CD14-positive monocyte (primary cell): ENCODE results near the gene SARS1. TPM values are rescaled to one million over a fixed set of nuclear protein-coding genes. Genes with fewer than 3 reads are reported as not detected.

Experiments used
- DNase-seq, 3 donors: peaks; one replicate each; pipeline ENCODE4 v3.0.0-alpha.2; 2011 to 2022
- H2AFZ ChIP-seq: 2 replicates; pipeline ENCODE4 v1.6.0; 2012; ENCODE audit warnings: mild to moderate bottlenecking, low read depth, low read length, inconsistent platforms; ENCODE audit not compliant: insufficient read depth, poor library complexity, severe bottlenecking
- H3K27ac ChIP-seq, 2 donors: 1 replicate in 1 of 2; 2 replicates in 1 of 2; pipeline ENCODE4 v1.5.1; 2012 to 2013; ENCODE audit warnings: low read length in 2 of 2, control low read depth in 1 of 2, inconsistent platforms in 1 of 2, low read depth in 1 of 2, mild to moderate bottlenecking in 1 of 2
- H3K27me3 ChIP-seq, 2 donors: one replicate each; pipeline versions ENCODE4 v1.6.0 to v1.6.1; 2011 to 2013; ENCODE audit warnings: low read length in 2 of 2; ENCODE audit not compliant: control insufficient read depth in 2 of 2, insufficient read depth in 2 of 2
- H3K36me3 ChIP-seq, 2 donors: replicated peaks in 1 of 2; 1 replicate in 1 of 2; 2 replicates in 1 of 2; pipeline versions ENCODE4 v1.5.1 to v1.6.1; 2012 to 2013; ENCODE audit warnings: low read length in 2 of 2, control low read depth in 1 of 2, inconsistent platforms in 1 of 2, mild to moderate bottlenecking in 1 of 2; ENCODE audit not compliant: insufficient read depth in 2 of 2, control insufficient read depth in 1 of 2
- H3K4me1 ChIP-seq, 2 donors: 1 replicate in 1 of 2; 2 replicates in 1 of 2; pipeline versions ENCODE4 v1.5.1 to v1.6.1; 2012 to 2013; ENCODE audit warnings: low read length in 2 of 2, control low read depth in 1 of 2, inconsistent platforms in 1 of 2, mild to moderate bottlenecking in 1 of 2, moderate library complexity in 1 of 2; ENCODE audit not compliant: insufficient read depth in 2 of 2, control insufficient read depth in 1 of 2
- H3K4me2 ChIP-seq: replicated peaks from 2 replicates; pipeline ENCODE3; 2012; ENCODE audit warnings: low read length, moderate library complexity, mild to moderate bottlenecking; ENCODE audit not compliant: poor library complexity, severe bottlenecking; ENCODE audit errors: extremely low read depth
- H3K4me3 ChIP-seq, 3 experiments: fragments of 200-600 bp in 1 of 3; sonication (generic) in 1 of 3; replicated peaks in 1 of 3; 1 replicate in 2 of 3; 2 replicates in 1 of 3; pipeline ENCODE4 v1.5.1; 2011 to 2013; ENCODE audit warnings: low read length in 3 of 3, mild to moderate bottlenecking in 3 of 3, control low read depth in 2 of 3, low read depth in 2 of 3, inconsistent platforms in 1 of 3, moderate library complexity in 1 of 3
- H3K79me2 ChIP-seq: 2 replicates; pipeline ENCODE4 v1.6.0; 2012; ENCODE audit warnings: mild to moderate bottlenecking, control low read depth, inconsistent platforms, low read length, moderate library complexity; ENCODE audit not compliant: insufficient read depth
- H3K9ac ChIP-seq: 2 replicates; pipeline ENCODE4 v1.6.0; 2017; ENCODE audit warnings: low read length, mild to moderate bottlenecking; ENCODE audit not compliant: insufficient read depth, poor library complexity, severe bottlenecking
- H3K9me3 ChIP-seq, 2 donors: replicated peaks in 1 of 2; 1 replicate in 1 of 2; 2 replicates in 1 of 2; pipeline versions ENCODE4 v1.5.1 to v1.6.1; 2012 to 2013; ENCODE audit warnings: low read length in 2 of 2, control low read depth in 1 of 2; ENCODE audit not compliant: control insufficient read depth in 1 of 2, insufficient read depth in 1 of 2
- H4K20me1 ChIP-seq: 2 replicates; pipeline ENCODE4 v1.6.0; 2012; ENCODE audit warnings: mild to moderate bottlenecking, low read length, control low read depth, moderate library complexity; ENCODE audit not compliant: insufficient read depth
- H3K27ac Mint-ChIP-seq, 7 donors: one replicate each; pipeline ENCODE4 v1.8.0; 2020; ENCODE audit warnings: mild to moderate bottlenecking in 7 of 7, mixed read lengths in 7 of 7, moderate library complexity in 6 of 7, inconsistent platforms in 2 of 7
- H3K27me3 Mint-ChIP-seq, 3 donors: one replicate each; pipeline ENCODE4 v1.8.0; 2021 to 2022; ENCODE audit warnings: low read depth in 3 of 3, mild to moderate bottlenecking in 3 of 3, mixed read lengths in 3 of 3, moderate library complexity in 3 of 3, inconsistent platforms in 1 of 3
- H3K36me3 Mint-ChIP-seq, 2 donors: one replicate each; pipeline ENCODE4 v1.8.0; 2020; ENCODE audit warnings: mixed read lengths in 2 of 2, inconsistent platforms in 1 of 2, mild to moderate bottlenecking in 1 of 2
- H3K4me1 Mint-ChIP-seq: one replicate; pipeline ENCODE4 v1.8.0; 2020; ENCODE audit warnings: mild to moderate bottlenecking, mixed read lengths
- H3K4me3 Mint-ChIP-seq, 2 donors: one replicate each; pipeline ENCODE4 v1.8.0; 2020; ENCODE audit warnings: mild to moderate bottlenecking in 2 of 2, mixed read lengths in 2 of 2, moderate library complexity in 1 of 2
- H3K9me3 Mint-ChIP-seq, 7 donors: one replicate each; pipeline ENCODE4 v1.8.0; 2020 to 2022; ENCODE audit warnings: mixed read lengths in 7 of 7, mild to moderate bottlenecking in 6 of 7, moderate library complexity in 6 of 7, inconsistent platforms in 2 of 7
- WGBS: methylation state at CpG from one replicate; pipeline ENCODE4 v1.1.5; 2013; ENCODE audit warnings: missing lambda C conversion rate; ENCODE audit not compliant: insufficient coverage; 5-methylcytosine and 5-hydroxymethylcytosine counted together
- intact Hi-C, 2 donors: fragments of 100-400 bp; cut with micrococcal nuclease; formaldehyde crosslinking; loops; one replicate each; pipeline versions ENCODE4 v1.15.0 to v1.15.1; 2023
- polyA plus RNA-seq, 3 donors: library from polyadenylated mRNA; depleted of rRNA in 1 of 3; unstranded in 2 of 3; stranded (reverse) in 1 of 3; fragments of 300-500 nt in 2 of 3; fragments of >200 nt in 1 of 3; fragmentation: Illumina TruSeq in 2 of 3; gene quantifications; 1 replicate in 2 of 3; 2 replicates in 1 of 3; pipeline ENCODE4 v1.2.3, GENCODE V29; 2012 to 2021
- TF ChIP-seq, protein P1 (sequence below): fragments of 200-600 bp; IDR thresholded peaks from one replicate; pipeline ENCODE4 v1.8.0; 2022; ENCODE audit warnings: antibody characterized with exemption, mild to moderate bottlenecking

SARS1 gene
- polyA plus RNA-seq, 3 donors: 70.1 to 107 (median 99.1) TPM

DNA sequence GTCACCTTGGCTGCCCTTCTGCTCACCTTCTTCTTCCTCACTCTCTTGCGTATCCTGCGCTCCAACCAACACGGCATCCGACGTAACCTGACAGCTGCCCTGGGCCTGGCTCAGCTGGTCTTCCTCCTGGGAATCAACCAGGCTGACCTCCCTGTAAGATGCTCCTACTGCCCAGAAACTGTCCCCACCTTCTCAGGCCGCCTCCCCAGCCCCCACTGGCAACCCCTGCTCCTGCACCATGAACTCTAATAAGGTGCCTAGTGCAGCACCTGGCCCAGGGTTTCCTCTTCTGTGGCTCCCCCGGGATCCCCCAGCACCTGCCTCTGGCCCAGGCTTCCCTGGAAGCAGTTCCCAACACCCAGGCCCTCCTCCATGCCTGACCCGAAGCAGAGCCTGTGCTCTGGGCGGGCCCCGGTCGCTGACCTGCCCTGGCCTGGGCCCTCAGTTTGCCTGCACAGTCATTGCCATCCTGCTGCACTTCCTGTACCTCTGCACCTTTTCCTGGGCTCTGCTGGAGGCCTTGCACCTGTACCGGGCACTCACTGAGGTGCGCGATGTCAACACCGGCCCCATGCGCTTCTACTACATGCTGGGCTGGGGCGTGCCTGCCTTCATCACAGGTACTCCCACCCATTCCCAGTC is 56.4 kb downstream of the SARS1 start:
- Histone ChIP-seq H3K9me3 (no peaks in the 10 kb centered on the region), H4K20me1 (no peaks in the 10 kb centered on the region), H3K9ac (no peak overlapping the region), H3K4me2 (no peak overlapping the region), H2AFZ (no peak overlapping the region), H3K4me3 (no peak overlapping the region), H3K36me3 (no peaks in the 10 kb centered on the region), H3K4me1 (peaks cover 7 to 16% of the 10 kb centered on the region in 2 donors), H3K79me2 (no peaks in the 10 kb centered on the region), H3K27me3 (no peaks in the 10 kb centered on the region), H3K27ac (no peak overlapping the region)
- intact Hi-C loops: loop anchor here in 1 of 2 donors (5.0 to 10.0 kb wide), 2 partner anchors 32 to 265 kb away; partner anchors contain the start of gene GPR61
- no peak for DNase-seq
- WGBS: 90% methylated on average over 17 of the region's 17 CpGs
- Mint-ChIP-seq H3K27ac (peak overlapping the region in 1 of 7 donors; percentile 79), H3K36me3 (no peaks in the 10 kb centered on the region), H3K4me1 (peaks cover 14% of the 10 kb centered on the region), H3K9me3 (peaks cover 0 to 3% (median 0%) of the 10 kb centered on the region in 7 donors), H3K4me3 (no peak overlapping the region), H3K27me3 (peaks cover 6 to 10% (median 10%) of the 10 kb centered on the region in 3 donors)
- TF ChIP-seq, protein P1, sequence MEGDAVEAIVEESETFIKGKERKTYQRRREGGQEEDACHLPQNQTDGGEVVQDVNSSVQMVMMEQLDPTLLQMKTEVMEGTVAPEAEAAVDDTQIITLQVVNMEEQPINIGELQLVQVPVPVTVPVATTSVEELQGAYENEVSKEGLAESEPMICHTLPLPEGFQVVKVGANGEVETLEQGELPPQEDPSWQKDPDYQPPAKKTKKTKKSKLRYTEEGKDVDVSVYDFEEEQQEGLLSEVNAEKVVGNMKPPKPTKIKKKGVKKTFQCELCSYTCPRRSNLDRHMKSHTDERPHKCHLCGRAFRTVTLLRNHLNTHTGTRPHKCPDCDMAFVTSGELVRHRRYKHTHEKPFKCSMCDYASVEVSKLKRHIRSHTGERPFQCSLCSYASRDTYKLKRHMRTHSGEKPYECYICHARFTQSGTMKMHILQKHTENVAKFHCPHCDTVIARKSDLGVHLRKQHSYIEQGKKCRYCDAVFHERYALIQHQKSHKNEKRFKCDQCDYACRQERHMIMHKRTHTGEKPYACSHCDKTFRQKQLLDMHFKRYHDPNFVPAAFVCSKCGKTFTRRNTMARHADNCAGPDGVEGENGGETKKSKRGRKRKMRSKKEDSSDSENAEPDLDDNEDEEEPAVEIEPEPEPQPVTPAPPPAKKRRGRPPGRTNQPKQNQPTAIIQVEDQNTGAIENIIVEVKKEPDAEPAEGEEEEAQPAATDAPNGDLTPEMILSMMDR: no peak

GRCh38 chr1:109270623-109271317 is 57.1 kb downstream of the SARS1 start:
- no peak overlapping the region for H3K27ac Mint-ChIP-seq
- peaks cover 6 to 10% (median 10%) of the 10 kb centered on the region in 3 donors for H3K27me3 Mint-ChIP-seq
- no peaks in the 10 kb centered on the region for H3K9me3 ChIP-seq
- TF ChIP-seq, protein P1: no peak
- no peak overlapping the region for H3K4me2 ChIP-seq
- H4K20me1 ChIP-seq: no peaks in the 10 kb centered on the region
- H3K9me3 Mint-ChIP-seq: peaks cover 0 to 3% (median 0%) of the 10 kb centered on the region in 7 donors
- H3K79me2 ChIP-seq: no peaks in the 10 kb centered on the region
- H3K9ac ChIP-seq: no peak overlapping the region
- H3K4me3 ChIP-seq: no peak overlapping the region
- peaks cover 20% of the 10 kb centered on the region for H3K4me1 Mint-ChIP-seq
- 99% methylated on average over 17 of the region's 20 CpGs for WGBS
- H2AFZ ChIP-seq: no peak overlapping the region
- no peak for DNase-seq
- no peaks in the 10 kb centered on the region for H3K36me3 ChIP-seq
- H3K4me3 Mint-ChIP-seq: no peak overlapping the region
- no peaks in the 10 kb centered on the region for H3K36me3 Mint-ChIP-seq
- no peaks in the 10 kb centered on the region for H3K27me3 ChIP-seq
- no peak overlapping the region for H3K27ac ChIP-seq
- H3K4me1 ChIP-seq: peaks cover 8 to 19% of the 10 kb centered on the region in 2 donors
- intact Hi-C loops: loop anchor here in 1 of 2 donors (10.0 kb wide), 1 partner anchor 264 kb away; the partner anchor contains the start of gene GPR61
